ENCODE measurements around the gene BEND6. TPM values are rescaled to one million over a fixed set of nuclear protein-coding genes. Genes with fewer than 3 reads are reported as not detected.

Gene BEND6
- polyA plus RNA-seq, 1 of the 3 experiments (the other 2 are of a cell fraction): 6.9 TPM

GRCh38 chr6:56992036-56992435 lies 37.1 kb downstream of the BEND6 start:
- Histone ChIP-seq H3K9me3 (no peaks in the 10 kb centered on the region), H4K20me1 (ENCODE audit: insufficient read depth) (no peaks in the 10 kb centered on the region), H3K79me2 (ENCODE audit: insufficient read depth) (no peaks in the 10 kb centered on the region), H3K9me2 (no peaks in the 10 kb centered on the region), H2AFZ (ENCODE audit: low read depth) (no peak overlapping the region), H3K36me3 (replicated peaks in 1 of 2; ENCODE audit: control insufficient read depth in 1 of 2, insufficient read depth in 2 of 2, low read length in 1 of 2) (peaks cover 0 to 18% of the 10 kb centered on the region in 2 experiments), H3K27ac (ENCODE audit: low read depth in 2 of 2, low read length in 1 of 2) (no peak overlapping the region), H3K27me3 (ENCODE audit: insufficient read depth) (no peaks in the 10 kb centered on the region), H3F3A (replicated peaks; ENCODE audit: insufficient read depth) (no peaks in the 10 kb centered on the region), H3K4me2 (no peak overlapping the region), H3K9ac (no peak overlapping the region), H3K4me1 (ENCODE audit: control insufficient read depth in 1 of 2, insufficient read depth in 2 of 2, low read depth in 1 of 2, low read length in 1 of 2) (no peaks in the 10 kb centered on the region), H3K4me3 (ENCODE audit: low read depth in 2 of 2, low read length in 1 of 2) (no peak overlapping the region)
- POLR2A ChIA-PET: no interaction called here
- CTCF ChIA-PET: interaction anchor here (0.6 to 3.4 kb wide), 4 partner anchors 25 to 37 kb away, joined by 3 to 12 read pairs (median 4); partner anchors contain the start of gene BEND6
- DNase-seq: no peak
- no peak for TF ChIP-seq SIN3A (IDR thresholded peaks at IDR 0.05; ENCODE audit: borderline replicate concordance, low read depth, low read length)
- no peak for TF ChIP-seq RXRA (IDR thresholded peaks at IDR 0.05; ENCODE audit: borderline replicate concordance, low read depth)
- TF ChIP-seq USF2 (IDR thresholded peaks at IDR 0.05; ENCODE audit: borderline replicate concordance, low read depth, low read length): no peak
- no peak for TF ChIP-seq ELF1 (IDR thresholded peaks at IDR 0.05)
- TF ChIP-seq EP300 (IDR thresholded peaks at IDR 0.05; ENCODE audit: borderline replicate concordance in 1 of 2, low read depth in 1 of 2, low read length in 1 of 2): no peak
- TF ChIP-seq FOXM1 (IDR thresholded peaks at IDR 0.05; ENCODE audit: low read depth): no peak
- TF ChIP-seq RFX5 (IDR thresholded peaks at IDR 0.05; ENCODE audit: low read length): no peak
- TF ChIP-seq, protein P1, sequence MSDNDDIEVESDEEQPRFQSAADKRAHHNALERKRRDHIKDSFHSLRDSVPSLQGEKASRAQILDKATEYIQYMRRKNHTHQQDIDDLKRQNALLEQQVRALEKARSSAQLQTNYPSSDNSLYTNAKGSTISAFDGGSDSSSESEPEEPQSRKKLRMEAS (IDR thresholded peaks at IDR 0.05; ENCODE audit: low read depth): no peak
- TF ChIP-seq FOSL2 (IDR thresholded peaks at IDR 0.05; ENCODE audit: borderline replicate concordance, low read depth): no peak
- no peak for TF ChIP-seq IRF3 (IDR thresholded peaks at IDR 0.05; ENCODE audit: low read depth, low read length)
- TF ChIP-seq MXI1 (IDR thresholded peaks at IDR 0.05; ENCODE audit: low read depth, low read length): no peak
- TF ChIP-seq TCF12 (IDR thresholded peaks at IDR 0.05): no peak
- no peak for TF ChIP-seq RAD21 (IDR thresholded peaks at IDR 0.05; ENCODE audit: low read length)
- 88% methylated on average over 2 of the region's 2 CpGs for WGBS (ENCODE audit: low lambda C conversion rate)

GRCh38 chr6:56992703-56993102 lies 37.8 kb downstream of the BEND6 start:
- Histone ChIP-seq H4K20me1 (ENCODE audit: insufficient read depth) (no peaks in the 10 kb centered on the region), H3K9me3 (no peaks in the 10 kb centered on the region), H3K4me1 (ENCODE audit: control insufficient read depth in 1 of 2, insufficient read depth in 2 of 2, low read depth in 1 of 2, low read length in 1 of 2) (no peaks in the 10 kb centered on the region), H3K9ac (no peak overlapping the region), H3K9me2 (no peaks in the 10 kb centered on the region), H3F3A (replicated peaks; ENCODE audit: insufficient read depth) (no peaks in the 10 kb centered on the region), H3K79me2 (ENCODE audit: insufficient read depth) (no peaks in the 10 kb centered on the region), H3K4me3 (ENCODE audit: low read depth in 2 of 2, low read length in 1 of 2) (no peak overlapping the region), H3K27ac (ENCODE audit: low read depth in 2 of 2, low read length in 1 of 2) (no peak overlapping the region), H2AFZ (ENCODE audit: low read depth) (no peak overlapping the region), H3K4me2 (no peak overlapping the region), H3K27me3 (ENCODE audit: insufficient read depth) (no peaks in the 10 kb centered on the region), H3K36me3 (replicated peaks in 1 of 2; ENCODE audit: control insufficient read depth in 1 of 2, insufficient read depth in 2 of 2, low read length in 1 of 2) (peaks cover 0 to 19% of the 10 kb centered on the region in 2 experiments)
- WGBS (ENCODE audit: low lambda C conversion rate): 94% methylated on average over 1 of the region's 1 CpG
- POLR2A ChIA-PET: no interaction called here
- no peak for DNase-seq
- CTCF ChIA-PET: interaction anchor here (0.8 to 3.4 kb wide), 2 partner anchors 28 to 38 kb away, joined by 4 to 12 read pairs; partner anchors contain the start of gene BEND6
- TF ChIP-seq FOSL2 (IDR thresholded peaks at IDR 0.05; ENCODE audit: borderline replicate concordance, low read depth): no peak
- TF ChIP-seq RAD21 (IDR thresholded peaks at IDR 0.05; ENCODE audit: low read length): no peak
- TF ChIP-seq RFX5 (IDR thresholded peaks at IDR 0.05; ENCODE audit: low read length): no peak
- TF ChIP-seq, protein P2, sequence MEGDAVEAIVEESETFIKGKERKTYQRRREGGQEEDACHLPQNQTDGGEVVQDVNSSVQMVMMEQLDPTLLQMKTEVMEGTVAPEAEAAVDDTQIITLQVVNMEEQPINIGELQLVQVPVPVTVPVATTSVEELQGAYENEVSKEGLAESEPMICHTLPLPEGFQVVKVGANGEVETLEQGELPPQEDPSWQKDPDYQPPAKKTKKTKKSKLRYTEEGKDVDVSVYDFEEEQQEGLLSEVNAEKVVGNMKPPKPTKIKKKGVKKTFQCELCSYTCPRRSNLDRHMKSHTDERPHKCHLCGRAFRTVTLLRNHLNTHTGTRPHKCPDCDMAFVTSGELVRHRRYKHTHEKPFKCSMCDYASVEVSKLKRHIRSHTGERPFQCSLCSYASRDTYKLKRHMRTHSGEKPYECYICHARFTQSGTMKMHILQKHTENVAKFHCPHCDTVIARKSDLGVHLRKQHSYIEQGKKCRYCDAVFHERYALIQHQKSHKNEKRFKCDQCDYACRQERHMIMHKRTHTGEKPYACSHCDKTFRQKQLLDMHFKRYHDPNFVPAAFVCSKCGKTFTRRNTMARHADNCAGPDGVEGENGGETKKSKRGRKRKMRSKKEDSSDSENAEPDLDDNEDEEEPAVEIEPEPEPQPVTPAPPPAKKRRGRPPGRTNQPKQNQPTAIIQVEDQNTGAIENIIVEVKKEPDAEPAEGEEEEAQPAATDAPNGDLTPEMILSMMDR (IDR thresholded peaks at IDR 0.05): no peak
- TF ChIP-seq SMC3 (IDR thresholded peaks at IDR 0.05; ENCODE audit: low read depth, low read length): no peak
- no peak for TF ChIP-seq PBX3 (IDR thresholded peaks at IDR 0.05)
- no peak for TF ChIP-seq NFIC (IDR thresholded peaks at IDR 0.05; ENCODE audit: borderline replicate concordance)
- no peak for TF ChIP-seq FOXJ3 (CRISPR knock-in tag; IDR thresholded peaks at IDR 0.05)
- no peak for TF ChIP-seq USF2 (IDR thresholded peaks at IDR 0.05; ENCODE audit: borderline replicate concordance, low read depth, low read length)
- TF ChIP-seq, protein P1 (IDR thresholded peaks at IDR 0.05; ENCODE audit: low read depth): no peak
- no peak for TF ChIP-seq TEAD4 (IDR thresholded peaks at IDR 0.05; ENCODE audit: borderline replicate concordance, insufficient read depth)
- TF ChIP-seq EP300 (IDR thresholded peaks at IDR 0.05; ENCODE audit: borderline replicate concordance in 1 of 2, low read depth in 1 of 2, low read length in 1 of 2): no peak
- TF ChIP-seq USF1 (IDR thresholded peaks at IDR 0.05; ENCODE audit: borderline replicate concordance, low read depth): no peak
- no peak for TF ChIP-seq SIN3A (IDR thresholded peaks at IDR 0.05; ENCODE audit: borderline replicate concordance, low read depth, low read length)
